ENCODE data around the gene KRTAP10-7. TPM values are rescaled to one million over a fixed set of nuclear protein-coding genes. Genes with fewer than 3 reads are reported as not detected.

KRTAP10-7 gene
- total RNA-seq, 1 experiment from 2014 or later: not detected

DNA sequence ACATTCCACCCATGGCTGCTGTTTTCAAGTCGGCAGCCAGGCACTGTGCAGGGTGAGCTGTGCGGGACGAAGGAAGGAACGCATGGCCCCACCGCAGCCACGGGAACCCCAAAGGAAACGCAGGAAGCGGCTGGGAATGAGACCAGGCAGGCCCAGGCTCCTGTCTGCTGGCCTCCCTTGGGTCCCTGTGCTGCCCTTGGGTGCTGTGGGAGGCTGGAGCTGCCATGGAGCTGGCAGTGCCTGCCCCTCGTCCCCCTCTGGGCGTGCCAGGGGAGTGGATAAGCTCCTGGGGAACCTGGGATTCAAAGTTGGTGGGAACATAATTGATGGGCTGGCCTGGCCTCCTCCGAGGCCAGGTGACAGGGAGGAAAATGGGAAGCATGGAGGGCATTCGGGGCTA, 32.1 kb upstream of the KRTAP10-7 start:
- Histone ChIP-seq H3K27ac (ENCODE audit: insufficient read length, low read depth, low read length) (no peak overlapping the region), H3K79me1 (ENCODE audit: insufficient read depth, low read depth, low read length, poor library complexity, severe bottlenecking) (no peaks in the 10 kb centered on the region), H3K23me2 (ENCODE audit: insufficient read length, low read depth, low read length, poor library complexity, severe bottlenecking) (no peaks in the 10 kb centered on the region), H2BK15ac (ENCODE audit: low read depth, low read length) (no peak overlapping the region), H4K8ac (replicated peaks; ENCODE audit: insufficient read length, low read depth, low read length) (no peak overlapping the region), H3K9ac (ENCODE audit: extremely low read depth, insufficient read length, low read length) (no peak overlapping the region), H2AK5ac (ENCODE audit: insufficient read length, low read length) (no peak overlapping the region), H3K4me2 (ENCODE audit: insufficient read depth, insufficient read length, low read length) (no peak overlapping the region), H4K5ac (ENCODE audit: insufficient read length, low read depth, low read length) (no peak overlapping the region), H3K79me2 (ENCODE audit: insufficient read depth, low read length) (no peaks in the 10 kb centered on the region), H3K56ac (ENCODE audit: insufficient read length, low read depth, low read length) (no peak overlapping the region), H3T11ph (ENCODE audit: low read length) (no peak overlapping the region), H3K9me3 (ENCODE audit: control insufficient read depth, low read depth, low read length) (no peaks in the 10 kb centered on the region), H4K91ac (ENCODE audit: insufficient read length, low read depth, low read length) (no peak overlapping the region), H2AFZ (ENCODE audit: low read length) (no peak overlapping the region), H3K4ac (ENCODE audit: low read depth, low read length) (no peak overlapping the region), H3K14ac (ENCODE audit: insufficient read depth, low read length) (no peak overlapping the region), H3K23ac (ENCODE audit: insufficient read length, low read depth, low read length) (no peak overlapping the region), H2BK12ac (ENCODE audit: insufficient read length, low read depth, low read length) (no peak overlapping the region), H3K27me3 (ENCODE audit: insufficient read depth, low read length) (no peaks in the 10 kb centered on the region), H2BK5ac (ENCODE audit: insufficient read length, low read length) (no peak overlapping the region), H3K18ac (ENCODE audit: insufficient read length, low read depth, low read length) (no peak overlapping the region), H2BK20ac (ENCODE audit: low read depth, low read length, poor library complexity, severe bottlenecking) (no peak overlapping the region), H4K20me1 (ENCODE audit: control insufficient read depth, insufficient read depth, insufficient read length) (no peaks in the 10 kb centered on the region), H2BK120ac (ENCODE audit: low read depth, low read length, poor library complexity, severe bottlenecking) (no peak overlapping the region), H3K4me1 (ENCODE audit: insufficient read depth, low read length) (no peaks in the 10 kb centered on the region)
- H3K27ac Mint-ChIP-seq: no peak overlapping the region
- H3K36me3 Mint-ChIP-seq (ENCODE audit: insufficient read depth in 1 of 3, low read depth in 3 of 3): peaks cover 3 to 22% (median 3%) of the 10 kb centered on the region in 3 experiments; a peak in 5 of 7 replicates
- no CpG with 5 or more reads among the region's 12 CpGs for WGBS (ENCODE audit: extremely low coverage, insufficient read length, low lambda C conversion rate)
- DNase-seq: no peak
- H3K9me3 Mint-ChIP-seq: peaks cover 19 to 20% of the 10 kb centered on the region in 2 experiments
- peaks cover 16% of the 10 kb centered on the region for H3K27me3 Mint-ChIP-seq (ENCODE audit: low read depth)
- no peaks in the 10 kb centered on the region for H3K4me1 Mint-ChIP-seq
- TF ChIP-seq, protein P1, sequence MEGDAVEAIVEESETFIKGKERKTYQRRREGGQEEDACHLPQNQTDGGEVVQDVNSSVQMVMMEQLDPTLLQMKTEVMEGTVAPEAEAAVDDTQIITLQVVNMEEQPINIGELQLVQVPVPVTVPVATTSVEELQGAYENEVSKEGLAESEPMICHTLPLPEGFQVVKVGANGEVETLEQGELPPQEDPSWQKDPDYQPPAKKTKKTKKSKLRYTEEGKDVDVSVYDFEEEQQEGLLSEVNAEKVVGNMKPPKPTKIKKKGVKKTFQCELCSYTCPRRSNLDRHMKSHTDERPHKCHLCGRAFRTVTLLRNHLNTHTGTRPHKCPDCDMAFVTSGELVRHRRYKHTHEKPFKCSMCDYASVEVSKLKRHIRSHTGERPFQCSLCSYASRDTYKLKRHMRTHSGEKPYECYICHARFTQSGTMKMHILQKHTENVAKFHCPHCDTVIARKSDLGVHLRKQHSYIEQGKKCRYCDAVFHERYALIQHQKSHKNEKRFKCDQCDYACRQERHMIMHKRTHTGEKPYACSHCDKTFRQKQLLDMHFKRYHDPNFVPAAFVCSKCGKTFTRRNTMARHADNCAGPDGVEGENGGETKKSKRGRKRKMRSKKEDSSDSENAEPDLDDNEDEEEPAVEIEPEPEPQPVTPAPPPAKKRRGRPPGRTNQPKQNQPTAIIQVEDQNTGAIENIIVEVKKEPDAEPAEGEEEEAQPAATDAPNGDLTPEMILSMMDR (conservative IDR thresholded peaks at IDR 0.05): no peak
- no peak overlapping the region for H3K4me3 Mint-ChIP-seq

Measured in H9 (cell line).